Nephron progenitor cell (in vitro differentiated cells): Measurements from ENCODE around the gene CCDC144A.
"Not testable (repeated sequence)": the region's sequence is repeated elsewhere in the genome, so short reads cannot be mapped to it uniquely, and the experiment has no call there.

Experiments used
- DNase-seq: peaks from one replicate; pipeline ENCODE4 v3.0.0; 2021
- H3K27ac Mint-ChIP-seq: 2 replicates; pipeline ENCODE4 v1.8.0; 2021; ENCODE audit warnings: mild to moderate bottlenecking, moderate library complexity, mixed read lengths
- H3K27me3 Mint-ChIP-seq: 2 replicates; pipeline ENCODE4 v1.8.0; 2021; ENCODE audit warnings: mild to moderate bottlenecking, low read depth, mixed read lengths; ENCODE audit not compliant: poor library complexity
- H3K36me3 Mint-ChIP-seq: 2 replicates; pipeline ENCODE4 v1.8.0; 2021; ENCODE audit warnings: low read depth, mixed read lengths
- H3K4me1 Mint-ChIP-seq: 2 replicates; pipeline ENCODE4 v1.8.0; 2021; ENCODE audit warnings: mixed read lengths
- H3K4me3 Mint-ChIP-seq: 2 replicates; pipeline ENCODE4 v1.8.0; 2021; ENCODE audit warnings: mild to moderate bottlenecking, moderate library complexity, mixed read lengths
- H3K9me3 Mint-ChIP-seq: 2 replicates; pipeline ENCODE4 v1.8.0; 2021; ENCODE audit warnings: mild to moderate bottlenecking, moderate library complexity, mixed read lengths
- CTCF ChIP-seq: fragments of 200-600 bp; sonication (generic); IDR thresholded peaks from 2 replicates; pipeline ENCODE4 v1.5.0; 2021; ENCODE audit warnings: antibody characterized with exemption

Gene CCDC144A

GRCh38 chr17:16689731-16690281 lies at the start of gene CCDC144A:
Gene CCDC144A (plus strand): TSS chr17:16690241. CDS start chr17:16690401, 160 bp downstream.
- DNase-seq, result peak; percentile 14
- peaks cover 13% of the 10 kb centered on the region for H3K4me1 Mint-ChIP-seq
- TF ChIP-seq CTCF, result peak; percentile 52
- not testable (repeated sequence) for H3K27ac Mint-ChIP-seq, H3K36me3 Mint-ChIP-seq, H3K4me3 Mint-ChIP-seq, H3K9me3 Mint-ChIP-seq, H3K27me3 Mint-ChIP-seq

GRCh38 chr17:16649585-16649984 lies 40.5 kb upstream of the CCDC144A start:
- Mint-ChIP-seq H3K9me3 (no peaks in the 10 kb centered on the region), H3K27me3 (no peaks in the 10 kb centered on the region), H3K4me3 (no peak overlapping the region), H3K36me3 (peaks cover 53% of the 10 kb centered on the region), H3K4me1 (peaks cover 17% of the 10 kb centered on the region), H3K27ac (peak overlapping the region; percentile 78)
- DNase-seq, result no peak
- no peak for TF ChIP-seq CTCF

GRCh38 chr17:16652252-16652651 lies 37.8 kb upstream of the CCDC144A start:
- Mint-ChIP-seq H3K36me3 (peaks cover 39% of the 10 kb centered on the region), H3K27me3 (peaks cover 5% of the 10 kb centered on the region), H3K4me1 (peaks cover 17% of the 10 kb centered on the region), H3K9me3 (no peaks in the 10 kb centered on the region), H3K4me3 (peak overlapping the region; percentile 82), H3K27ac (no peak overlapping the region)
- DNase-seq, result no peak
- no peak for TF ChIP-seq CTCF

GRCh38 chr17:16652847-16653366 lies 37.1 kb upstream of the CCDC144A start:
- H3K9me3 Mint-ChIP-seq, result no peaks in the 10 kb centered on the region

GRCh38 chr17:16653367-16654041 lies 36.5 kb upstream of the CCDC144A start, which contains the start of gene ZNF624:
Gene ZNF624 (minus strand): TSS chr17:16653850.
- DNase-seq, result peak; percentile 92
- Mint-ChIP-seq H3K4me1 (peaks cover 17% of the 10 kb centered on the region), H3K27ac (no peak within 1 kb of the TSS), H3K4me3 (peak within 1 kb of the TSS; percentile 82), H3K27me3 (peaks cover 8% of the 10 kb centered on the region), H3K9me3 (no peaks in the 10 kb centered on the region), H3K36me3 (peaks cover 29% of the 10 kb centered on the region)
- TF ChIP-seq CTCF, result no peak

More at GRCh38 chr17:16652847-16653366, 37.1 kb upstream of the CCDC144A start:
- Mint-ChIP-seq H3K4me3 (peak overlapping the region; percentile 82), H3K27me3 (peaks cover 7% of the 10 kb centered on the region), H3K4me1 (peaks cover 17% of the 10 kb centered on the region), H3K27ac (no peak overlapping the region), H3K36me3 (peaks cover 34% of the 10 kb centered on the region)
- no peak for TF ChIP-seq CTCF
- no peak for DNase-seq
